Activated CD8-positive, alpha-beta T cell treated with anti-CD3 and anti-CD28 coated beads for 36 hours (primary cell): ENCODE data around the gene SCGB1A1. TPM values are rescaled to one million over a fixed set of nuclear protein-coding genes. Genes with fewer than 3 reads are reported as not detected.

Experiments
- ATAC-seq: fragments of 200-7000 bp; cut with Tn5 transposase; one replicate; pipeline ENCODE4 v1.10.0; 2021; ENCODE audit warnings: mild to moderate bottlenecking, moderate library complexity
- CTCF ChIA-PET: fragments of 350-600 bp; sonication (Branson Sonifier 250); formaldehyde crosslinking; loops from one replicate; lab custom pipeline; 2021; ENCODE audit warnings: antibody characterized with exemption; lab: Charles Lee
- POLR2A ChIA-PET: fragments of 350-600 bp; sonication (Branson Sonifier 250); formaldehyde crosslinking; loops from one replicate; lab custom pipeline; 2021; ENCODE audit warnings: antibody characterized with exemption; lab: Charles Lee
- DNase-seq: peaks from one replicate; pipeline ENCODE4 v3.0.0-alpha.2; 2020
- H3K27ac Mint-ChIP-seq: one replicate; pipeline ENCODE4 v1.8.0; 2021; ENCODE audit warnings: mild to moderate bottlenecking, mixed read lengths
- H3K27me3 Mint-ChIP-seq: one replicate; pipeline ENCODE4 v1.8.0; 2021; ENCODE audit warnings: mixed read lengths
- H3K36me3 Mint-ChIP-seq: one replicate; pipeline ENCODE4 v1.8.0; 2021; ENCODE audit warnings: low read depth, mixed read lengths
- H3K4me1 Mint-ChIP-seq: one replicate; pipeline ENCODE4 v1.8.0; 2021; ENCODE audit warnings: low read depth, mixed read lengths
- H3K4me3 Mint-ChIP-seq: one replicate; pipeline ENCODE4 v1.8.0; 2021; ENCODE audit warnings: mild to moderate bottlenecking, moderate library complexity, mixed read lengths
- H3K9me3 Mint-ChIP-seq: one replicate; pipeline ENCODE4 v1.8.0; 2021; ENCODE audit warnings: mixed read lengths
- intact Hi-C: fragments of 100-400 bp; cut with micrococcal nuclease; formaldehyde crosslinking; loops from one replicate; pipeline ENCODE4 v1.10.0; 2022
- total RNA-seq, 2 experiments: library from RNA; stranded (reverse); gene quantifications; one replicate each; pipeline ENCODE4 v1.2.3, GENCODE V29; 2021
- TF ChIP-seq, protein P1 (sequence below): fragments of 200-600 bp; IDR thresholded peaks from one replicate; pipeline ENCODE4 v1.8.0; 2022; ENCODE audit warnings: antibody characterized with exemption, mild to moderate bottlenecking

The SCGB1A1 gene
- total RNA-seq, 2 experiments from 2014 or later = not detected

DNA sequence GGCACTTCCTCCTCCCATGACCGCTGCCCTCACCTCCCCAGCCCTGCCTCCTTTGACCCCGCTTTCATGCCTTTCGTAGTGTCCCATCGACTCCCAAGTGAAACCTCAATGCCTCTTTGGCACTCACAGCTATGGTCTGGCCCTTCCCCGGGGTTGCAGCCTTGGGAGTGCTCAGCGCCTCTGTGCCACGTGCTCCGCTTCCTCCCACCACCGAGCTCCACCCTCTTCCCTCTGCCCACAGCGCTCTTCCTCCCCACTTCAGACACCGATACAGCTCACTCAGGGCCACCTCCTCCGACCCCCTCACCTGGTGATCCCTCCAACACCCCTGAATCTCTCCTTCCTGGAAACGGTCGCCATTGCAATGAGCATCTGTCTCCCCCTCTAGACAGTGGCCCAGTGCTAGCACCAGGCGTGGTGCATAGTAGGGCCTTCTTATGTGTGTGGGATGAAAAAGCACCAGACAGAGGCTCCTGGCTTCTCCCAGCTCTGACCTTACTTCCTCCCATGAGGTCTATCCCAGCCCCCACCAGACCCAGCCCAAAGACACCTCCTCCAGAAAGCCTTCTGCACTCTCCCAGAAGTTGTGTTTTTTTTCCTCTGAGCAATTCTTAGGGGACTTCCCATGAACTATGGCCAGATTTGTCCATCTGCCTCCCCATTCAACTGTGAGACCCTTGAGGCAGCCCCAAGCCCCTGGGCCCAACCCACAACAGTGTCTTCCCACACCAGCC, 16.4 kb upstream of the SCGB1A1 start:
- Mint-ChIP-seq H3K27me3 (no peaks in the 10 kb centered on the region), H3K4me1 (peaks cover 47% of the 10 kb centered on the region), H3K27ac (peak overlapping the region; percentile 89), H3K36me3 (peaks cover 2% of the 10 kb centered on the region), H3K4me3 (peak overlapping the region; percentile 76), H3K9me3 (no peaks in the 10 kb centered on the region)
- DNase-seq = peak; percentile 61
- intact Hi-C loops = no loop called here
- ChIA-PET POLR2A (interaction anchor here (1.0 to 2.4 kb wide), 8 partner anchors 12 to 479 kb away, joined by 3 to 9 read pairs (median 4); partner anchors contain the start of genes LBHD1, SLC3A2 and UQCC3), CTCF (interaction anchor here (1.0 to 4.6 kb wide), 5 partner anchors 23 to 140 kb away, joined by 3 to 34 read pairs (median 3); no protein-coding TSS in a partner anchor)
- TF ChIP-seq, protein P1, sequence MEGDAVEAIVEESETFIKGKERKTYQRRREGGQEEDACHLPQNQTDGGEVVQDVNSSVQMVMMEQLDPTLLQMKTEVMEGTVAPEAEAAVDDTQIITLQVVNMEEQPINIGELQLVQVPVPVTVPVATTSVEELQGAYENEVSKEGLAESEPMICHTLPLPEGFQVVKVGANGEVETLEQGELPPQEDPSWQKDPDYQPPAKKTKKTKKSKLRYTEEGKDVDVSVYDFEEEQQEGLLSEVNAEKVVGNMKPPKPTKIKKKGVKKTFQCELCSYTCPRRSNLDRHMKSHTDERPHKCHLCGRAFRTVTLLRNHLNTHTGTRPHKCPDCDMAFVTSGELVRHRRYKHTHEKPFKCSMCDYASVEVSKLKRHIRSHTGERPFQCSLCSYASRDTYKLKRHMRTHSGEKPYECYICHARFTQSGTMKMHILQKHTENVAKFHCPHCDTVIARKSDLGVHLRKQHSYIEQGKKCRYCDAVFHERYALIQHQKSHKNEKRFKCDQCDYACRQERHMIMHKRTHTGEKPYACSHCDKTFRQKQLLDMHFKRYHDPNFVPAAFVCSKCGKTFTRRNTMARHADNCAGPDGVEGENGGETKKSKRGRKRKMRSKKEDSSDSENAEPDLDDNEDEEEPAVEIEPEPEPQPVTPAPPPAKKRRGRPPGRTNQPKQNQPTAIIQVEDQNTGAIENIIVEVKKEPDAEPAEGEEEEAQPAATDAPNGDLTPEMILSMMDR = no peak
- ATAC-seq = peak; percentile 90

DNA sequence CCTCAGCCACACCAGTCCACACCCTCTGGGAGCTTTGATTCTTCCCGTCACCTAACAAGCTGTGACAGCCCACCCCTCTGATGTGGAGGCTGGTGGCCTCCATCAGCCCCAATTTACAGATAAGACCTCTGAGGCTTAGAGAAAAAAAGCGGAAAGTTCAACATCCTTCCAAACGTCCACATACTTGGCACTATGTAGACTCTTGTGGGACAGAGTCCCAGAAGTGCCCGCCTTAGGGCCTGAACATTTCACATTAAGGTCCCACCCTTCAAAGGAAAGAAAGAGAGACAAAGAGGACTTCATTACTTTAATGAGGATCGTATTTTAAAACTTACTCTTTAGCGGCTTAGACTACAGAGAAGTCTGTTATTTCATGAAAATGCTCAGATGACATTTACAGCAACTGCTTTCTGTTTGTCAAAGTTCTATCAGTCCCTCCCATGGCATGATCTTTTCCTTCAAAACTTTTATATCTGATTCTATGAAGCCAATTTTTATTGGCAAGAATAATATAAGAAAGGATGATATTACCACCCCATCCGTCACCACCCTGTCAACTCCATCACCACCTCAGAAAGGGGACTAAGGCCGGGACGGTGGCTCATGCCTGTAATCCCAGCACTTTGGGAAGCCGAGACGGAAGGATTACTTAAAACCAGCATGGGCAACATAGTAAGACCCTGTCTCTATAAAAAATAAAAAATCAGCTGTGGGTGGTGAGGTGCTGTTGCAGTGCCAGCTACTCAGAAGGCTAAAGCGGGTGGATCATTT, 15.7 kb upstream of the SCGB1A1 start:
- intact Hi-C loops = no loop called here
- TF ChIP-seq, protein P1 = no peak
- Mint-ChIP-seq H3K36me3 (no peaks in the 10 kb centered on the region), H3K27me3 (no peaks in the 10 kb centered on the region), H3K27ac (peak overlapping the region; percentile 89), H3K4me3 (peak overlapping the region; percentile 76), H3K4me1 (peaks cover 46% of the 10 kb centered on the region), H3K9me3 (no peaks in the 10 kb centered on the region)
- ChIA-PET POLR2A (interaction anchor here (1.4 to 2.4 kb wide), 2 partner anchors 140 to 268 kb away, joined by 4 to 9 read pairs; partner anchors contain the start of genes LBHD1 and UQCC3), CTCF (interaction anchor here (0.6 to 4.6 kb wide), 6 partner anchors 8 to 140 kb away, joined by 3 to 34 read pairs (median 10); no protein-coding TSS in a partner anchor)
- ATAC-seq (no peak), DNase-seq (no peak)

GRCh38 chr11:62404435-62404834, 14.4 kb upstream of the SCGB1A1 start:
- TF ChIP-seq, protein P1 = no peak
- Mint-ChIP-seq H3K27me3 (no peaks in the 10 kb centered on the region), H3K4me3 (no peak overlapping the region), H3K27ac (no peak overlapping the region), H3K36me3 (no peaks in the 10 kb centered on the region), H3K4me1 (peaks cover 36% of the 10 kb centered on the region), H3K9me3 (no peaks in the 10 kb centered on the region)
- DNase-seq (no peak), ATAC-seq (no peak)
- CTCF ChIA-PET = interaction anchor here (2.1 to 2.2 kb wide), 2 partner anchors 9 to 20 kb away, joined by 8 to 12 read pairs; no protein-coding TSS in a partner anchor
- POLR2A ChIA-PET = no interaction called here
- intact Hi-C loops = no loop called here

DNA sequence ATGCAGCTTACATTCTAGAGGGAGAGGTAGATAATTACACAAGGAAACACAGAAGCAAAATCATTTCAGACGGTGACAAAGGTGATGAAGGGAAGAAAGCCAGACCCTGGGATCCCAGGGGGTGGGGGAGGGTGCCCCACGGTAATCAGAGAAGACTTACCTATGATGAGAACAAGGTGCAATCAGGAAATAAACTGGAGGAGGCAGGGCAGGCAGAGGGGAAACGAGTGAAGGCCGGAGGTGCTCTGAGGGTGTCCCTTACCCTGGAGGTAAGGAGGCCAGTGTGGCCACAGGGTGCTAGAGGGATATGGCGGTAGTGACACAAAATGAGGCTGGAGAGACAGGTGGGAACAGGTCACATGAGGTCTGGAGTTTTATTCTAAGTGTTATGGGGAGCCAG, 13.9 kb upstream of the SCGB1A1 start:
- Mint-ChIP-seq H3K9me3 (no peaks in the 10 kb centered on the region), H3K27ac (no peak overlapping the region)
- POLR2A ChIA-PET = no interaction called here

More for the DNA sequence above, 13.9 kb upstream of the SCGB1A1 start:
- DNase-seq = no peak
- H3K27me3 Mint-ChIP-seq = no peaks in the 10 kb centered on the region
- CTCF ChIA-PET = interaction anchor here (2.1 to 2.2 kb wide), 2 partner anchors 10 to 19 kb away, joined by 8 to 12 read pairs; no protein-coding TSS in a partner anchor
- H3K4me3 Mint-ChIP-seq = no peak overlapping the region
- intact Hi-C loops = no loop called here
- H3K4me1 Mint-ChIP-seq = peaks cover 32% of the 10 kb centered on the region
- H3K36me3 Mint-ChIP-seq = no peaks in the 10 kb centered on the region
- TF ChIP-seq, protein P1 = no peak
- no peak for ATAC-seq
